SK-N-SH treated with all-trans-retinoic acid at 6 μM for 48 hours (cell line): Measurements from ENCODE around the gene CDK5.
"Not testable (repeated sequence)": the region's sequence is repeated elsewhere in the genome, so short reads cannot be mapped to it uniquely, and the experiment has no call there.

Experiments
- ATAC-seq: fragments of 200-7000 bp; cut with Tn5 transposase; 3 replicates; pipeline ENCODE4 v1.9.1; 2020; ENCODE audit warnings: mild to moderate bottlenecking, moderate library complexity
- ARNTL ChIP-seq: fragments of 450-650 bp; formaldehyde crosslinking; IDR thresholded peaks from 2 replicates; pipeline ENCODE4 v1.5.0; 2020; ENCODE audit warnings: low read depth, mild to moderate bottlenecking, moderate library complexity, borderline replicate concordance
- CREB5 ChIP-seq: fragments of 250-450 bp; sonication (Bioruptor Pico); IDR thresholded peaks from 2 replicates; pipeline ENCODE4 v1.5.1; 2020; ENCODE audit warnings: low read depth, mild to moderate bottlenecking, moderate library complexity
- CSDC2 ChIP-seq: fragments of 250-450 bp; sonication (Bioruptor Pico); IDR thresholded peaks from 2 replicates; pipeline ENCODE4 v1.5.0; 2020; ENCODE audit warnings: mild to moderate bottlenecking, moderate library complexity
- CSRNP3 ChIP-seq: fragments of 250-450 bp; sonication (Bioruptor Pico); IDR thresholded peaks from 2 replicates; pipeline ENCODE4 v1.5.1; 2021; ENCODE audit warnings: mild to moderate bottlenecking, moderate library complexity
- ESRRG ChIP-seq: fragments of 250-450 bp; sonication (Bioruptor Pico); IDR thresholded peaks from 2 replicates; pipeline ENCODE4 v1.6.1; 2021; ENCODE audit warnings: mild to moderate bottlenecking
- GLIS3 ChIP-seq: fragments of 250-450 bp; sonication (Bioruptor Pico); IDR thresholded peaks from 2 replicates; pipeline ENCODE4 v1.5.0; 2020; ENCODE audit warnings: mild to moderate bottlenecking, moderate library complexity
- ISL1 ChIP-seq: fragments of 250-450 bp; sonication (Bioruptor Pico); IDR thresholded peaks from 2 replicates; pipeline ENCODE4 v2.1.2; 2022; ENCODE audit warnings: mild to moderate bottlenecking, moderate library complexity
- OSR1 ChIP-seq: fragments of 250-450 bp; sonication (Bioruptor Pico); IDR thresholded peaks from 2 replicates; pipeline ENCODE4 v1.8.0; 2022; ENCODE audit warnings: moderate library complexity, mild to moderate bottlenecking, inconsistent platforms
- PATZ1 ChIP-seq: fragments of 250-450 bp; sonication (Bioruptor Pico); IDR thresholded peaks from 2 replicates; pipeline ENCODE4 v1.8.0; 2020; ENCODE audit warnings: mild to moderate bottlenecking, moderate library complexity, borderline replicate concordance
- POU6F1 ChIP-seq: fragments of 250-450 bp; sonication (Bioruptor Pico); IDR thresholded peaks from 2 replicates; pipeline ENCODE4 v1.8.0; 2021; ENCODE audit warnings: low read depth, mild to moderate bottlenecking, moderate library complexity, borderline replicate concordance
- RARB ChIP-seq: fragments of 250-450 bp; sonication (Bioruptor Pico); IDR thresholded peaks from 2 replicates; pipeline ENCODE4 v1.8.0; 2021; ENCODE audit warnings: mild to moderate bottlenecking, moderate library complexity
- SNAI2 ChIP-seq: fragments of 250-450 bp; sonication (Bioruptor Pico); IDR thresholded peaks from 2 replicates; pipeline ENCODE4 v1.5.0; 2020; ENCODE audit warnings: mild to moderate bottlenecking, moderate library complexity
- TCF4 ChIP-seq: fragments of 250-450 bp; sonication (Bioruptor Pico); IDR thresholded peaks from 2 replicates; pipeline ENCODE4 v1.8.0; 2021; ENCODE audit warnings: mild to moderate bottlenecking, moderate library complexity, borderline replicate concordance
- TOX ChIP-seq: fragments of 250-450 bp; sonication (Bioruptor Pico); IDR thresholded peaks from 2 replicates; pipeline ENCODE4 v1.8.0; 2021; ENCODE audit warnings: mild to moderate bottlenecking, moderate library complexity, borderline replicate concordance
- TSHZ2 ChIP-seq: fragments of 250-450 bp; sonication (Bioruptor Pico); IDR thresholded peaks from 2 replicates; pipeline ENCODE4 v1.5.0; 2020; ENCODE audit warnings: mild to moderate bottlenecking, moderate library complexity
- ZC3H10 ChIP-seq: fragments of 250-450 bp; sonication (Bioruptor Pico); IDR thresholded peaks from 2 replicates; pipeline ENCODE4 v1.5.1; 2021; ENCODE audit warnings: mild to moderate bottlenecking, moderate library complexity
- ZFP3 ChIP-seq: fragments of 250-450 bp; sonication (Bioruptor Pico); IDR thresholded peaks from 2 replicates; pipeline ENCODE4 v1.5.0; 2020; ENCODE audit warnings: mild to moderate bottlenecking, moderate library complexity
- ZNF565 ChIP-seq: fragments of 450-650 bp; formaldehyde crosslinking; conservative IDR thresholded peaks from 2 replicates; pipeline ENCODE4 v1.5.0; 2020; ENCODE audit warnings: low read depth, mild to moderate bottlenecking, moderate library complexity
- ZNF70 ChIP-seq: fragments of 450-650 bp; formaldehyde crosslinking; IDR thresholded peaks from 2 replicates; pipeline ENCODE4 v1.5.0; 2020; ENCODE audit warnings: mild to moderate bottlenecking, moderate library complexity
- ZNF8 ChIP-seq: fragments of 450-650 bp; formaldehyde crosslinking; IDR thresholded peaks from 2 replicates; pipeline ENCODE4 v1.5.0; 2020; ENCODE audit warnings: mild to moderate bottlenecking, moderate library complexity

Gene CDK5

GRCh38 chr7:151045262-151045661, 12.4 kb downstream of the CDK5 start:
- TF ChIP-seq CREB5: no peak
- TF ChIP-seq ZC3H10 (CRISPR knock-in tag): no peak
- no peak for TF ChIP-seq PATZ1 (CRISPR knock-in tag)
- no peak for TF ChIP-seq TCF4 (CRISPR knock-in tag)
- no peak for TF ChIP-seq CSDC2
- no peak for TF ChIP-seq GLIS3 (CRISPR knock-in tag)
- ATAC-seq: no peak

GRCh38 chr7:151043959-151044358, 13.7 kb downstream of the CDK5 start:
- no peak for ATAC-seq
- TF ChIP-seq OSR1 (CRISPR knock-in tag): no peak
- TF ChIP-seq ZFP3: no peak
- no peak for TF ChIP-seq ESRRG (CRISPR knock-in tag)
- no peak for TF ChIP-seq ZC3H10 (CRISPR knock-in tag)
- TF ChIP-seq ZNF565: no peak
- TF ChIP-seq RARB (CRISPR knock-in tag): no peak

GRCh38 chr7:151043449-151043848, 14.2 kb downstream of the CDK5 start:
- not testable (repeated sequence) for ATAC-seq

- ATAC-seq: no peak
- no peak for TF ChIP-seq OSR1 (CRISPR knock-in tag)
- no peak for TF ChIP-seq ZNF70 (CRISPR knock-in tag)
- no peak for TF ChIP-seq ESRRG (CRISPR knock-in tag)
- no peak for TF ChIP-seq RARB (CRISPR knock-in tag)
- no peak for TF ChIP-seq ARNTL (CRISPR knock-in tag)
- no peak for TF ChIP-seq ZNF565
- no peak for TF ChIP-seq TCF4 (CRISPR knock-in tag)
- no peak for TF ChIP-seq POU6F1 (CRISPR knock-in tag)
- TF ChIP-seq TSHZ2: no peak
- TF ChIP-seq ISL1 (CRISPR knock-in tag): no peak
- no peak for TF ChIP-seq PATZ1 (CRISPR knock-in tag)
- no peak for TF ChIP-seq SNAI2
- no peak for TF ChIP-seq ZFP3
- no peak for TF ChIP-seq ZNF8 (CRISPR knock-in tag)
- TF ChIP-seq CSDC2: no peak
- TF ChIP-seq CREB5: no peak
- no peak for TF ChIP-seq TOX
- no peak for TF ChIP-seq GLIS3 (CRISPR knock-in tag)
- no peak for TF ChIP-seq CSRNP3 (CRISPR knock-in tag)
Measured at GRCh38 chr7:151040616-151041375, 16.9 kb downstream of the CDK5 start.
